HG03565 (cell line): ENCODE data around the gene SIN3A.
"Not testable (repeated sequence)": the region's sequence is repeated elsewhere in the genome, so short reads cannot be mapped to it uniquely, and the experiment has no call there.

Experiments used
- ATAC-seq: cut with Tn5 transposase; IDR thresholded peaks from one replicate; pipeline ENCODE4 v1.9.1; 2021; ENCODE audit warnings: mild to moderate bottlenecking, moderate library complexity; ENCODE audit not compliant: unreplicated experiment

SIN3A gene

DNA sequence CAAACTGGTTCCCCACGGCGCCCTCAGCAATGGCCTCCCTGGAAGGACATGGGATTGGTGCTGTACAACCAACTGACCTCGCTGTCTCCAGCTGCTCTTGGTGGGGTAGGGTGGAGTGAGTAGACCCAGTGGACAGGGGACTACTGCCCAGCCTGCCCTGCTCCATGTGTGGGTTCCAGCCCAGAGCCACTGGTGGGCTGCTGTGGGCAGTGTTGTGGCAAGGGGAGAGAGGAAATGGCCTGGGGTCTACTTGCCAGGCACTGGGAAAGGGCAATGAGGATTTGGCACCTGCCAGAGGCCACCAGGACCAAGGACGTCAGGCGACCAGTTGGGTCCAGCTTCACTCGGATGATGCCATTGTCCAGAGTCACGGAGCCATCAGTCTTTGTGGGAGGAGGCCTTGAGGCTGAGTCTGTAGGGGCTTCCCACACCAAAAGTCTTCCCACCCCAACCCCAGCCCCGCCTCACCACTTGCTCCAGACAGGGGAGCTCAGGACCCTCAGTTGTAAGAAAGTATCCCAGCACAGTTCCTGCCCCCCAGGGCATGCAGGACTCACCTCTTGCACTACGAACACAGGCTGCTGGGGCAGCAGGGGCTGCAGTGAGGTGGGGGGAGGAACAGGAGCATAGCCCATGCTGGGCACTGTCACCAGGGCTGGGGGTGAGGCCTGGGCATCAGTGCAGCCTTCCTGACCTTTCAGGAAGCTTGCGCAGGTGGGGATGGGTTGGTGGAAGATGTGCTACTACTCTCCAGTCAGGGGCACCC lies 92.5 kb downstream of the SIN3A start:
- ATAC-seq, result no peak

DNA sequence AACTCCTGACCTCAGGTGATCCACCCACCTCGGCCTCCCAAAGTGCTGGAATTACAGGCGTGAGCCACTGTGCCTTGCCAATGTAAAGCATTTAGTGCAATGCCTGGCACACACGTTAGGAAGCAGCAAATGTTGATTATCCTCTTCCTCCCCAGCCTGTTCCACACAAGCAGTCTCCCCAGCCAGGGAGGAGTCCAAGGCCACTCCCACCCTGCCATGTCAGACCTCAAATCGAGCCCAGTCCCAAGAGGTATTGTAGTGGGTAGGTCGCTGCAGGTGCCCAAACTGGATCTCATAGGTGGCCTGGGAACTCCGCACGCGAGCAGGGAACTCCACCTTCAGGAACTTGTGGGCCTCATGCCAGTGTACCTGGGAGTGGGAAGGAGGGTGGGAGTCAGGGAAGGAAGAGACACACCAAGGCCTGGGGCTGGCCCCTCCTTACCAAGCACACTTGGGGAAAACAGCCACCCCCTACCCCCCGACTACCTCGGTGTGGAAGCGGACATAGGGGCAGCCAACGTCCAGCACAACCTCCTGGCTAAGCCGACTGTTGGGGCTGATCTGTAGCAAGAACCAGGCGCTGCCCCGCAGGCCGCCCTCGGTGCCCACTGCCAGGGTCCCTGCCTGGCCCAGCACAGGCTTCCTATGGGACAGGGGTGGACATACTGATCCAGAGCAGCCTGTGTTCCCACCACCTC lies 93.4 kb downstream of the SIN3A start:
- ATAC-seq, result no peak

DNA sequence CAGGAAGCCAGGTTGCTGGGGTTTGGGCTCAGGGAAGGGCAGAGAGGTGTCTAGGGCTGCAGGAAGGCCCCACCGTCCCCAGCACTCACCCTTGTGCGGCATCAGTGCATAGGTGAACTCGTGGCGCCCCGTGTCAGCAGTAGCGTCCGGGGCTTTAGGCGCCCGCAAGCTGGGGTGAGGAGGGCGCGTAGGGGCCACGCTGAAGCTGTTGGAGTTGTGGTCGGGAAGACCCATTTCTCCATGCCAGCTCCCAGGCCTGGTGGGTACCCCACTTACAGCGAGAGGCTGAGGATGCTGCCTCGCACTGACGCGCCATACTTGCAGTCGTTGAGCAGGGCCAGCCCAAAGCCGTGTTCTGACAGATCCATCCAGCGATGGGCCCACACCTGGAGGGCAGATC lies 95.0 kb downstream of the SIN3A start:
- ATAC-seq, result no peak

DNA sequence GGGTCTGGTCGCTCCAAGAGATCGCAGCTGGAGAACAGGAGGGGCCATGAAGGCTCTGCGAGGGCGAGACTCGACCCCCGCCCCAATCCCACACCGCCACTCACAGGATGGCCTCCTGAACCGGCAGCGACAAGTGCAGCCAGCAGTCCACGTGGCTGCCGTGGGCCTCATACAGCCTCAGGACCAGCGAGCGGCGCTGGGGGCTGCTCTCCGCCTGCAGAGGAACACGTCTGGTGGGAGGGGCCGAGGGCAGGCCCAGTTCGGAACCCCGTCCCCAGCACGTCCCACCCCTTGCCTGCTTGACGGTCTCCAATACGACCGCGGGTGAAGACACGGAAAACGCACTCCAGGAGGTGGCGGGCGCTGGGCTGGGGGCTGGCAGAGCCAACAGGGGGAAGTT lies 95.5 kb downstream of the SIN3A start:
- no peak for ATAC-seq

DNA sequence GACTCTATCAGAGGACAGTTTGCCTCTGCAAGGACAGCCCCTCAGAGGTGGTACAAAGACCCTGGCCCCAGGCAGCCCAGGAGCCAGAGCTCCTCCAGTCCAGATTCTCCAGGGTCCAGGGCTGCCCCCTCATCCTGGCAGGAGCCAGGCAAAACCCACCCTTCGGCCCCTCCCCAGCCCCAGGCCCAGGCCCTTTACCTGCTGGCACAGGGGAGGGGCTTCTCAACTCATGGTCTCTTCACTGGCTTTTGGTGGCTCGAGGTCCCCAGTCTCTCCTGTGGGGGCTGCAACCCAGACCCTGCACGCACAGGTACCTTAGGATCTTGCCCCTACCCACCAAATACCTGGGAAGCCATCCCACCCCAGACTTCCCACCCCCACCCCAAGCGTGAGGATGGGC lies 96.1 kb downstream of the SIN3A start:
- ATAC-seq, result no peak

DNA sequence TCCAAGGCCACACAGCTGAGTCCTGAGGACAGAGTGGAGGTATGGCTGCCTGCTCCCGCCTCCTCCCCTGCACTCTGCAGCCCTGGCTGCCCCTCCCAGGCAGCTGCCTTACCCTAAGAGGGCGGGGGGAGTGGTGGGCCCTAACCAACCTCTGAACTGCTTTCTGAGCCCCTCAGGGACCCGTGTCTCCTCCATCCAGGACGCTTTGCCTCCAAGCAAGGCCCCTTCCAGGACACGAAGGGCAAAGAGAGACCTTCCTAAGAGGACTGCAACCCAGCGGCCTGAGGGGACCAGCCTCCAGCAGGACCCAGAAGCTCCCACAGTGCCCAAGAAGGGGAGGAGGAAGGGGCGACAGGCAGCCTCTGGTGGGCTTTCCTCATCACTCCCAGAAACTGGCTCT lies 97.0 kb downstream of the SIN3A start:
- ATAC-seq, result no peak

DNA sequence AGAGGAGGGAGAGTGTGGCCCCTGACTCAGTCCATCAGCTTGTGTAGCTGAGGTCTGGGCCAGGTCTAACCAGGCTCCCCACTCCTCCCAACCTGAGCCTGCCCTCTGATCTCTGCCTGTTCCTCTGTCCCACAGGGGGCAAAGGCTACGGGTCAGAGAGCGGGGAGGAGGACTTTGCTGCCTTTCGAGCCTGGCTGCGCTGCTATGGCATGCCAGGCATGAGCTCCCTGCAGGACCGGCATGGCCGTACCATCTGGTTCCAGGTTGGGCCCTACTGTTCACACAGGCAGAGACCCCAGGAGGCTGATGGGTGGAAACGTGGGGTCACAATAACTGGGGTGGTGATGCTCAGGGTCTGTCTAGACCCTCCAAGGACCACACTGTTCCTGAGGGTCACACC lies 97.9 kb downstream of the SIN3A start:
- no peak for ATAC-seq

DNA sequence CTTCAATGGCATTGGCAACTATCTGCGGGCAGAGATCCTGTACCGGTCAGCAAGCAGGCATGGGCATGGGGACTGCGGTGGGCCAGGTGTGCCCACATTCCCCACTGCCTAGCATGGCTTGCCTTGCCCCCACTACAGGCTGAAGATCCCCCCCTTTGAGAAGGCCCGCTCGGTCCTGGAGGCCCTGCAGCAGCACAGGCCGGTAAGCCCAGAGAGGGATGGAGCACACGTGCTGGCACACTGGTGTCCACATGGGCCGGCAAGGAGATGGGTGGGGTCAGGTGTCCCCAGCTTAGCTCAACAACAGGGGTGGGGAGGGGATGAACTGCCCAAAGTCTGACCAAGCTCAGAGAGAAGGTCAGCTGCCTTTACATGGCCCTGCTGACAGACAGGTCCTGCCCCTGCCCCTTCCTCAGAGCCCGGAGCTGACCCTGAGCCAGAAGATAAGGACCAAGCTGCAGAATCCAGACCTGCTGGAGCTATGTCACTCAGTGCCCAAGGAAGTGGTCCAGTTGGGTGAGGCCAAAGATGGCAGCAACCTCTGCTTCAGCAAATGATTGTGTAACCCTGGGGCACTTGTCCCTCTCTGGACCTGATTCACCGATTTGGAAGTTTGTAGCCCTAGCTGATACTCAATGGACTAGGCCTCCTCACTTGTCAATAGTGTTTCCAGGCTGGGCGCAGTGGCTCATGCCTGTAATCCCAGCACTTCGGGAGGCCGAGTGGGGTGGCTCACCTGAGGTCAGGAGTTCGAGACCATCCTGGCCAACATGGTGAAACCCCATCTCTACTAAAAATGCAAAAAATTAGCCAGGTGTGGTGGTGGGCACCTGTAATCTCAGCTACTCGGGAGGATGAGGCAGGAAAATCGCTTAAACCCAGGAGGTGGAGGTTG lies 99.1 kb downstream of the SIN3A start:
- ATAC-seq, result no peak

DNA sequence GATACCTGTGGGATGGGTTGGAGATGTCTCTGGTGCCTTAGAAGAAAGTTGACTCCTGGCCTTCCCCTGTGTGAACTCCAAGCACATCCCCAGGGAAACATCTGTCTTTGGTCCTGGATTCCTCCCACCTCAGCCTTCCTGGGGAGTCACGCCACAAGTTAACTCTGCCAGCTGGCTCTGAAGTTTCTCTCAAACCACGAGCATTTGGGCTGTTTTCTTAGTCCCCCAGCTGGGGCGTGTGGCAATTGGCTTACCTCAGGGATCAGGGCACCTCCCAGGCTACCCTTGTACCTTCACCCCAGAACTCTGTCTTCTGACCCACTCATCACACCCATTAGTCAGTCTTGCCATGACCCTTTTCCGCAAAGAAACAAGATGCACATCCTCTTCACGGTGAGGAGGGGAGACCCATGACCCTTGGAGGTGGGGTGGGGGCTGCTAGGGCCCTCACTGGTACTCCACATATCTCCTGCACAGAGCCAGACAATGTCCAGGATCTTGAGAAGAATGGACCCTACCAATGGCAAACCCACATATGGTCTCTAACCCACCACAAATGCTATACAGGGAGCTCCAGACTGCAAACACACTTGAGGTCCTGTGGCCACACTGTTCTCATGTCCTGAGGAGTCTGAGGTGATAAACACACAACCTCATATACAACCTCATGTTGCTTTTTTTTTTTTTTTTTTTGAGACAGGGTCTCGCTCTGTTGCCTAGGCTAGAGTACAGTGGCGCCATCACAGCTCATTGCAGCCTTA lies 100.7 kb downstream of the SIN3A start:
- ATAC-seq, result no peak

DNA sequence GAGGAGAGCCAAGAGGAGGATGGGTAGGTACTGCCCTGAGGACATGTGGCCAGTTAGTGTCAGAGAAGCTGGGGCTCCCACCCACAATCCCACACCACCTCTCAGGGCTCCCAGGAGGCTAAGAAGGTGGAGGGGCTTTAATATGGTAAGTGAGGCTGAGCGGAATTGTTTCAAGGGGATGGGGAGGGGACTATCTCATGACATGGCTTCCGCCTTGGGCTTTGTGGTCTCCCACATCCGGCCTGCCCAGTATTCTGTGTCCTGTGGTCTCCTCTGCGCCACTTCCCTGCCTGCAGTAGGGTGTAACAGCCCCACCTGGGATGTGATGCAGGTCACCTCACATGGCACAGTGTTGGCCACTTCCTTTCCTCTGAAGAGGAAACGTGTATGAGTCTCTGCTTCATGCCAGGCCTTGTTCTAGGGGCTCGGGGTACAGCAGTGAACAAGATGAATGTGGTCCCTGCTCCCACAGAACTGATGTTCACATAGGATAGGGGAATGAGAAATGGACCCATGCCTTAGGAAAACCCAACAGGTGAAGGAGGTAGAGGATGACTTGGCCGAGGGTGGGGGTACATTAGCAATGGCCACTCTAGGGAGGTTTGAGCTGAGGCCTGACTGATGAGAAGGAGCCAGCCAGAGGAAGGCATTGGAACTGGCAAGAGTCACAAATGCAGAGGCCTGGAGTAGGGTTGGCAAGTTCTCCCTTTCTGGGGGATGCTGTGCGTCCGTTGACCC lies 101.5 kb downstream of the SIN3A start:
- no peak for ATAC-seq

DNA sequence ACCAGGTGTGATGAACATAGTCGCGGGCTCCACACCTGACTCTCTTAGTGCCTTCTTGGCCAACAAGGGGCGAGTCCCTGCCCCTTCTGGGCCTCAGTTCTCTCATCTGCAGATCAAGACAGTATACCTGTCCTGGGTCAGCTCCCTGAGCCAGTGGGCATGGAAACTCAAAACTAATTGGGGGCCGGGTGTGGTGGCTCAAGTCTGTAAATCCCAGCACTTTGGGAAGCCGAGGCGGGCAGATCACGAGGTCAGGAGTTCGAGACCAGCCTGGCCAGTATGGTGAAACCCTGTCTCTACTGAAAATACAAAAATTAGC lies 102.2 kb downstream of the SIN3A start:
- not testable (repeated sequence) for ATAC-seq

DNA sequence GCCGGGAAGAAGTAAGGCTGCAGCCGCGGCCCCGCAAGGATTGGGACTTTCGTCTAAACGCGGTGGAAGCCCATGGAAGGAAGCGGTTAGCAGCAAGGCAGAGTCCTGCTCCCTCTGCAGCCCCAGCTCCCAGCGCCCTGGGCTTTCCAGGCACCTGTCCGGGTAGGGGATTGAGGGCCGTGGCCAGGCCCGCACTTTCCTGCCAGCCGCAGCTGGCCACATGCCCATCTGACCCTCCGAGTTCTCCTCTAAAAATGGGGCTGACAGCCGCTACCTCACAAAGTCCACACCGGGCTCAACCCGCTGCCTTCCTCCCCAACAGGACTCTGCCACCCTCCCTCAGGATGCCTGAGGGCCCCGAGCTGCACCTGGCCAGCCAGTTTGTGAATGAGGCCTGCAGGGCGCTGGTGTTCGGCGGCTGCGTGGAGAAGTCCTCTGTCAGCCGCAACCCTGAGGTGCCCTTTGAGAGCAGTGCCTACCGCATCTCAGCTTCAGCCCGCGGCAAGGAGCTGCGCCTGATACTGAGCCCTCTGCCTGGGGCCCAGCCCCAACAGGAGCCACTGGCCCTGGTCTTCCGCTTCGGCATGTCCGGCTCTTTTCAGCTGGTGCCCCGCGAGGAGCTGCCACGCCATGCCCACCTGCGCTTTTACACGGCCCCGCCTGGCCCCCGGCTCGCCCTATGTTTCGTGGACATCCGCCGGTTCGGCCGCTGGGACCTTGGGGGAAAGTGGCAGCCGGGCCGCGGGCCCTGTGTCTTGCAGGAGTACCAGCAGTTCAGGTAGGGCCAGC lies 102.7 kb downstream of the SIN3A start:
- no peak for ATAC-seq

DNA sequence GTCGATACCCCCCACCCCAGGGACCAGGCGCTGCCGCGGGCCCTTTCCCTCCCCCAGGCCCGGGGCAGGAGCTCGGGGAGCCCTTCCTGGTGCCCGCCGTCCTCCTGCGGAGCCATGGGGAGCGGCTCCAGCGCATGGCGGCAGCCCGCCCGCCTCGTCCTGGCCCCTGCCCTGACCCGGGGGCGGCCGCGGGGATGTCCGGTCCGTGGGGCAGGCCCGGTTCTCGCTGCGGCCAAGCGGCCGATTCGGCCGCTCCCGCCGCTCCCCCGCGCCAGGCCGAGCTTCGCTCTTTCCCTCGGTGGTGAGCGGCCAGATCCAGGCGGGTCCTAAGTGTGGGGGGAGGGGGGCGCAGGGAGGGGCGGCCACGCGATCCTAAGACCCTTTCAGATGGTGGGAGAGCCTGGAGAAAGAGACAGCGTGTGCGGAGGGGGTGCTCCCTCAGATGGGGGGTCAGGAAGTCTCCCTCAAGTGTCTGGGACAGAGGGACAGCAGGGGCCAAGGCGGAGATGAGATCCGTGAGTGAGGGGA lies 103.4 kb downstream of the SIN3A start:
- ATAC-seq, result no peak

DNA sequence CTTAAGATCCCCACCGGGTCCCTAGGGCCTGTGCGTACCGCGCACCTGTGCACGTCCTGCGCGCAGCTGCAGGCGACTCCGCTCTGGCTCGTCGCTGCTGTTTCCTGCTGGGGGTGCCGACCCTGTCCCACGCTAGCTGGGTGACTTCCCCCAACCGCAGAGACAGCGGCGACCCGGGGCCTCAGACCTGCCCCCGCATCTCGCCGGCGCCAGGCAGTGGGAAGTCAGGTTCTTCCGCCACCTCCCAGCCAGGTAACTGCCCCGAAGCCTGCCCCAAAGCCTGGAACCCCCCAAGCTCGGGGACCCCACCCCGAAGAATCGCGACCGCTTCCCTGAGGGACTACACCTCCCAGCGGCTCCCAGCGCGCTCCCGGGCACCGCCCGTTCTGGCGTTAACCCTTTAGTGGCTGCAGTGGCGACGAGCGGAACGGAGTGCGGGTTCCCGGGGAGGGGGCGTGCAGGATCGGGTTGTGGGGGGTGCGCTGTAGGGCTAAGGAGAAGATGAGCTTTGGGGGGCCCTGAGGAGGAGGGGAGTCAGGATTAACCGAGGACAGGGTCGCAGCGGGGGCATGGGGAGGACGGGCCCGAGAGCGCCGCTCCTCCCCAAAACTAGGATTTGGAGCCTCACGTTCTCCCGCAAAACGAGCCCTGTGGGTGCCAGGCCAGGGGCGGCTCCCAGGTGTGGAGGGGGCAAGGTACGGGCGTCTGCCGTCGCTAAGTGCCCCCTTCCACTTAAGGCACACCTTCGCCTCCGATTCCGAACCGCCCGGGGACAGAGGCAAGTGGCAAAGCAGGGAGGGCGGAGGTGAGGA lies 104.1 kb downstream of the SIN3A start:
- ATAC-seq, result peak; percentile 57

DNA sequence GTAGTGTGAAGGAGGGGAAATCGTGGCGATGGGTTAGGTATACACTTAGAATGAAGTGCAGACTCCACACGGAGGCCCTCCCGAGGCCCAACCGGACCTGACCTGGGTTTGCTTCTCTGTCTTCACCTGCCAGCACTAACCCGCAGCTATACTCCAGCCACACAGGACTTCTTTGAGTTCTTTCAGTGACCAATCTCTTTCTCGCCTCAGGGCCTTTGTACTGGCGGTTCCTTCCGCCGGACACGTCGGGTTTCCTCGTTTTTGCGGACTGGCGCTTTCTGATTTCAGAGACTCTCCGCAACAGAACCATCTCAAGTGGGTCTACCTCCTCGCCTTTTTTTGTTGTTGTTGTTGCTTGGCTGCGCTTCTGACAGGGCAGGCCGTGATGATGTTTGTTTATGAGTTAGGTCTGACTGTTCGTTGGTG lies 104.7 kb downstream of the SIN3A start, which contains the start of gene NEIL1:
Gene NEIL1, plus strand, starts transcription at position 244 of the 426 bp plus-strand sequence. CDS start 1,867 bp downstream, outside the sequence.
- no peak for ATAC-seq

DNA sequence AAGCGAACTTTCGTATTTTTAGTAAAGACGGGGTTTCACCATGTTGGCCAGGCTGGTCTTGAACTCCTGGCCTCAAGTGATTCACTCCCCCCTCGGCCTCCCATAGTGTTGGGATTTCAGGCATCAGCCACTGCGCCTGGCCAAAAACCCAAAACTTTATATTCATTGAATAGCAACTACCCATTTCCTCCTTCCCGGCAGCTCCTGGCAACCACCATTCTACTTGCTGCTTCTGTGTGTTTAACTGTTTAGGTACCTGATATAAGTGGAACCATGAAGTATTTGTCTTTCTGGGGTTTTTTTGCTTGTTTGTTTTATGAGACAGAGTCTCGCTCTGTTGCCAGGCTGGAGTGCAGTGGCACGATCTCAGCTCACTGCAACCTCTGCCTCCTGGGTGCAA lies 107.5 kb downstream of the SIN3A start:
- ATAC-seq, result not testable (repeated sequence)

DNA sequence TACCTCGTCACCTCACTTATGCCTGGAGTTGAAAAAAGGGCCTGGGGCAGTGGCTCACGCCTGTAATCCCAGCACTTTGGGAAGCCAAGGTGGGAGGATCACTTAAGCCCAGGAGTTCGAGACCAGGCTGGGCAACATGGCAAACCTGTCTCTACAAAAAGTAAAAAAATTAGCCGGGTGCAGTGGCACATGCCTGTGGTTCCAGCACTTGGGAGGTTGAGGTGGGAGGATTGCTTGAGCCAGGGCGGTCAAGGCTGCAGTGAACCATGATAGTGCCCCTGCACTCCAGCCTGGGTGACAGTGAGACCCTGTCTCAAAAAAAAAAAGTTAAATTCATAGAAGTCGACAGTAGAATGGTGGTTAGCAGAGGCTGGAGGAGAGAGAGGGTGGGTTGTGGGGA lies 109.3 kb downstream of the SIN3A start:
- ATAC-seq, result no peak

DNA sequence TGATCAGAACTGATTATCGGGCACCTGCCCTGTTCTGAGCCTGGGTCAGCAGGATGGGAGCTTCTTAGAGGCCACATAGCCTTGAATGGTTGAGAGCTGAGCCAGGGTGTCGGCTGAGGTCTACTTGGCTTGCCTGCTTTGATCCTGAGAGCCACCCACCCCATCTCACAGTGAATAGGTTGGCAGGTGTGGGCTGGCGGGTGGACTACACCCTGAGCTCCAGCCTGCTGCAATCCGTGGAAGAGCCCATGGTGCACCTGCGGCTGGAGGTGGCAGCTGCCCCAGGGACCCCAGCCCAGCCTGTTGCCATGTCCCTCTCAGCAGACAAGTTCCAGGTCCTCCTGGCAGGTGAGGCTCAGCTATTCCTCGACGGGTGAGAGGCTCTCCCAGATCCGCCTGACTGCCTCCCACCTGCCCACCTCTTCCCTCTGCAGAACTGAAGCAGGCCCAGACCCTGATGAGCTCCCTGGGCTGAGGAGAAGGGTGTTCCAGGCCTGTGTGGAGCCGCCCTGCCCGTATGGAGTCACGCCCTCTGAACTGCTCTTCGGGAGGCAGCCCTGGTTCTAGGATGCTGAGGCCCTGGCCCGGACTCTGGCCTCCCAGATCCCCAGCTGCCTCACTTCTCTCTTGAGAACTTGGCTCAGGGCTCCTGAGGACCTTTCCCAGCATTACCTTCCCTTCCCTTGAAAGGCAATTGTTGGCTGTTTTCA lies 111.8 kb downstream of the SIN3A start:
- no peak for ATAC-seq
